Activated naive CD4-positive, alpha-beta T cell (primary cell): ENCODE measurements around the gene SESTD1.
"Not testable (repeated sequence)": the region's sequence is repeated elsewhere in the genome, so short reads cannot be mapped to it uniquely, and the experiment has no call there.

Experiments
- DNase-seq, 4 experiments: peaks; one replicate each; lab custom pipeline; 2025; lab: John Stamatoyannopoulos, UW

SESTD1 gene

DNA sequence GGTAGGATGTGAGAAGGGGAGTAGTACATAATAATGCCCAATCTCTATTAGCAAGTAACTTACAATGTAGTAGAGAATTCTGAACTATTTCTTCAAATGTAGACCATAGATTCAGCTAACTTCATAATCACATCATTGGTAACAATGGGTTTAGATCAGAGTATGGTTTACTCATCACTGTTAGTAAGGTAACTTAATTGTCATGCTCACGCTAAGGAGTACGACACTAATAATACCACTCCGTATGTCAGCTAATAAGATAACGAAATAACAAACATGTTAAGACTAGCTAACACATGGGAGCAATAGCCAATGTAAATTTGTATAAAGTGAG is 158.3 kb downstream of the SESTD1 start:
- DNase-seq = no peak

DNA sequence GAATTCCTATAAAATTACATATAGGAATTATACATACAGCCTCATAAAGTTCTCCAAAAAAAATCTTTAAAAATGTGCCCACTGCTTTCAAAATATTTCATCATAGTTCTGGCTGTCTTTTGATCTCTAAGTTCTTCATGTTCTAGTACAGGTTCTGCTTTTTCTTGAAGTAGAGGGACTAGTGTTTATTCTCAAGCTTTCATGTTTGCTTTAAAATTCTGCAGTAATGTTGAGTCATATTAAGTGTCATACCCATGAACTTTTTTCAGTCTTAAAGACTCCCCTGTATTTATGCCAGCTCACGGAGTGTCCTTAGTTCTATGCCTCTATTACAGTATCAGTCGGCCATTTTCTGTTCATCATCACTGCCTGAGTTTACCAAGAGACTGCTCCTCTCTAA is 159.9 kb downstream of the SESTD1 start:
- DNase-seq = no peak

DNA sequence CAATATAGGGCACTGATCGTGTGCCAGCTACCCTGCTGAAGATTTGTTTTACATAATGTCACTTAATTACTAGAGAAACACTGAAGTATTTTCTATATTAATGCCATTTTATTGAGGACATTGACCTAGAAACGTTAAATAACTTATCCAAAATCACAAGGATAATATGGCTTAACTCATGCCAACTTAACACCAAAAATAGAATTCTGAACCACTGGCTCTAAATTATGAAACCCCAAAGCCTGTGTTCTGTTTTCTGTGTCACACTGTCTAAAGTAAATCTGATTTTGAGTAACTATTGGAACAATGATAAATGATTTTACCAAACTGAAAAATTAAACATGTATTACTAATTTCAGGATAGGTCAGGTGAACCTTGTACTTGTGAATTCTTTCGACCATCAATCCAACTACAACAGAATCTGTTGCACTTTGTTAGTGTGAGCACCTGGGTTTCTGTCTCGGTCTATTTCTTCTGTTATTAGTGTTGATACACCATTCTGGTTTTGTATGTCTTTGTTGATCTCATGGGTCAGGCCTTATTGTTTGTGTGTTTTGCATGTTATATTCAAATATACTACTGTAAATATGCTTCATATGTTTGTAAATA is 166.4 kb downstream of the SESTD1 start:
- no peak for DNase-seq

DNA sequence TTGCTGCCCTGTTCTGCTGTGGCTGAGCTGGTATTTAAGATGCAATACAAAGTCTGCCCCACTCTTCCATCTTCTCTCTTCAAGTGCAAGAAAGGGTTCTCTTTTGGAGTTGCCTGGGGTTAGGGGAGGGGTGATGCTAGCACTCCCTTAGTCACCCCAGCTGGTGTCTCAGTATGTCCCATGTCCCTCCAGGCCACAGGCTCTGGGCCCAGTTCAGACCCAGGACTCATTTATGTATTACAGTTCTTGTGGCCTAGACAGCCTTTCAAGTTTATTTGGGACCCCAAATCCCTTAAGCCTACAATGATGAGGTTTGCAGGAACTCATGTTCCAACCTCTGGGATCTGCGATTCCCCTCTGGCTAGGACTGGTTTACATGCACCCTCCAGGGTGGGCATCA is 167.5 kb downstream of the SESTD1 start:
- no peak for DNase-seq

DNA sequence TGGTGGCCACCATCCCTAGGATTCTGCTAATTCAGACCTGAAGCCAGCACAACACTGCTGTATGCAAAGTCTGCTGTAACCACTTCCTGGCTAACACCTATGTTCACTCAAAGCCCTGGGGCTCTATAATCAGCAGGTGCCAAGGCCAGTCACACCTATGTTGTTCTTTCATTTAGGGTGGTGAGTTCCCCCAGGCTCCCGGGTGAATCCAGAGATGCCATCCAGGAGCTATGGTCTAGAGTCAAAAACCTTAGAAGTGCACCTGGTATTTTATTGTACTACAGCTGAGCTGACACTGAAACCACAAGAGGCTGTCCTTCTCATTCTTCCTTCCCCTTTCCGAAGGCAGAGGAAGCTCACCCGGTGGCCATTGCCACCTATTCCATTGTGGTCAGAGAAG is 168.5 kb downstream of the SESTD1 start:
- DNase-seq = no peak

DNA sequence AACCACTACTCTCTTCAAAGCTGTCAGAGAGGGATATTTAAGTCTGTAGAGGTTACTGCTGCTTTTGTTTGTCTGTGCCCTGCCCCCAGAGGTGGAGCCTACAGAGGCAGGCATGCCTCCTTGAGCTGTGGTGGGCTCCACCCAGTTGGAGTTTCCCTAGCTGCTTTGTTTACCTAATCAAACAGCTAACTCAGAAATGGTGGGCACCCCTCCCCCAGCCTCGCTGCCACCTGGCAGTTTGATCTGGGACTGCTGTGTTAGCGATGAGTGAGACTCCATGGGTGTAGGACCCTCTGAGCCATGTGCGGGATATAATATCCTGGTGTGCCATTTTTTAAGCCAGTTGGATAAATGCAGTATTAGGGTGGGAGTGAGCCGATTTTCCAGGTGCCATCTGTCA is 171.7 kb downstream of the SESTD1 start:
- not testable (repeated sequence) for DNase-seq

DNA sequence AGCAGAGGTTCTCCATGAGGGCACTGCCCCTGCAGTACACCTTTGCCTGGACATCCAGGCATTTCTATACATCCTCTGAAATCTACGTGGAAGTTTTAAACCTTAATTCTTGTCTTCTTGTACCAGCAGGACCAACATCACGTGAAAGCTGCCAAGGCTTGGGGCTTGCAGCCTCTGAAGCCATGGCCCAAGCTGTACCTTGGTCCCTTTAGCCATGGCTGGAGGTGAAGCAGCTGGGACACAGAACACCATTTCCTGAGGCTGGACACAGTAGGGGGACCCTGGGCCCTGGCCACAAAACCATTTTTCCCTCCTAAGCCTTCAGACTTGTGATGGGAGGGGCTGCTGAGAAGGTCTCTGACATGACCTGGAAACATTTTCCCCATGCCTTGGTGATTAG is 181.9 kb downstream of the SESTD1 start:
- DNase-seq = no peak

DNA sequence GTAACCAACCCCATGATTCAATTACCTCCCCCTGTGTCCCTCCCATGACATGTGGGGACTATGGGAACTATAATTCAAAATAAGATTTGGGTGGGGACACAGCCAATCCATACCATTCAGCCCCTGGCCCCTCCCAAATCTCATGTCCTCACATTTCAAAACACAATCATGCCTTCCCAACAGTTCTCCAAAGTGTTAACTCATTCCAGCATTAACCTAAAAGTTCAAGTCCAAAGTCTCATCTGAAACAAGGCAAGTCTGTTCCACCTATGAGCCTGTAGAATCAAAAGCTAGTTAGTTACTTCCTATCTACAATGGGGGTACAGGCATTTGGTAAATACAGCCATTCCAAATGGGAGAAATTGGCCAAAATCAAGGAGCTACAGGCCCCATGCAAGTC is 182.7 kb downstream of the SESTD1 start:
- no peak for DNase-seq

DNA sequence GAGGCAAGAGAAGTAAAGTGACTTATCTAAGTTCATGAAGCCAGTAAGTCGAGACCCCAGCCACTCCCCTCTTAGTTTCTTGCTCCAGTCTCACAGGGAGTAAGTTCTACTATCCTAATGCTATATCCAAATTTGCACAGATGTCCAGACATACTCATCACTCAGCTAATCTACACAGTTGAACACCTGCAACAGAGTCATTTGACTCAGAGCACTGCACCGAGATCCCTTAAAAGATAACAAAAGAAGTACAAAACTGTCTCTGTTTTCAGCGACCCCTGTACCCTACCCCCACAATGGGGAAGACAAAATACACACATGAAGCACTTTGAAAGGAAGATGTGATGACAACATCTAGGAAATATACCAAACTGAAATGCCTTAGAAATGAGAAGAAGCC is 192.1 kb downstream of the SESTD1 start:
- DNase-seq = no peak

DNA sequence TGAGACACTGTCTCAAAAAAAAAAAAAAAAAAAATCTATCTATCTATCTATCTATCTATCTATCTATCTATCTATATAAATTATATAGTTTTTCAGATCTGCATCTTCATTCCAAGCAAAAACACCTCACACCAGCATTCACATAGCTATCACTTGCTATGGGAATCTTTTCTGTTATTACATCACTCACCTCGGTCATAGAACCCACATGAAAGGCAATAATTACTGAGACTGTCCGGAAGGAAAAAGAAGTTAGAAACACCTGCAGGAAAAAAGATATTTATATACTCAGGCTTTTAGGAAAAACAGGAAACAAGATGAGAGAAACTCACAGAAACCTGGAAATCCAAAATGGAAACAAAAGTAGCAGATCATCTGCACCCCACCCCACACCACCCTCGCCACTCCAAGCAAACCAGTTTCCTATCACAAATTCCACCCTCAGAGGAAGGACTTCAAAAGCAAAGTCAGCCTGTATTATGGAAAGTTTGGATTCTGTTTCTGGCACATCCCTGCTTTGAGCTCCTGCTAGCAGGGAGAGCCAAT is 192.7 kb downstream of the SESTD1 start:
- no peak for DNase-seq

DNA sequence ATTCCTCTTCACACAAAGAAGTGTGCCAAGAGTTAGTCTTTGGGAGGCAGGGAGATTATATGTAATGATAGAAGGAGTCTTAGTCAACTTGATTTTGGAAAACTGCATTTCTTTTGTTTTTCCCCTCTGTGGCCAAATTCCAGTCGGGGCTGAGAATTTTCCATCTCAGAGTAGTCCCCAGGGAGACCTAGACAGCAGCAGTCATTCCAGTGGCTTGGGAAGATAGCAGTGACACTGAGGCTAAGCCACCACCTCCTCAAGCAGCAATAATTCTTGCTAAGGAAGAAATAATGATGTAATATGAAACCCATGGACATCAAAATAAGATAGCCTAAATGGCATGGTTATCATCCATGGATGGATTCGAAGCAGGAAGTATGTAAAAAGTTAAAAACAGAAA is 193.7 kb downstream of the SESTD1 start:
- no peak for DNase-seq

DNA sequence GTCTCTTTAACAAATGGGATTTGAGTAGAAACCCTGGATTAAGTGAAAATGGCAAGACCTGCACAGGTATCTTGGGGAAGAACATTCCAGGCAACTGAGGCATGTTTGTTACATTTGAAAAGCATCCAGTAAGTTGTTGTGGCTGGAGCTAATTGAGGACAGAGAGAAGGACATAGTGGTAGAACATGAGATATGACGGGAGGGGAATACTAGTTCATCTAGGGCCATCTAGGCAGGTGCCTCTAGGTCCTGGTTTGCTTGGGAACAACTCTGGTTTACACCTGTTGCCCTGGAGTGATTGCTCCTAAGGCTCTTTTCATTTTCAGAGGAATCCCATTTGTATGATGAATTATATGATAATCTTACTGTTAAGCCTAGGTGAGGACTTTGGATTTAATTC is 194.9 kb downstream of the SESTD1 start:
- no peak for DNase-seq

DNA sequence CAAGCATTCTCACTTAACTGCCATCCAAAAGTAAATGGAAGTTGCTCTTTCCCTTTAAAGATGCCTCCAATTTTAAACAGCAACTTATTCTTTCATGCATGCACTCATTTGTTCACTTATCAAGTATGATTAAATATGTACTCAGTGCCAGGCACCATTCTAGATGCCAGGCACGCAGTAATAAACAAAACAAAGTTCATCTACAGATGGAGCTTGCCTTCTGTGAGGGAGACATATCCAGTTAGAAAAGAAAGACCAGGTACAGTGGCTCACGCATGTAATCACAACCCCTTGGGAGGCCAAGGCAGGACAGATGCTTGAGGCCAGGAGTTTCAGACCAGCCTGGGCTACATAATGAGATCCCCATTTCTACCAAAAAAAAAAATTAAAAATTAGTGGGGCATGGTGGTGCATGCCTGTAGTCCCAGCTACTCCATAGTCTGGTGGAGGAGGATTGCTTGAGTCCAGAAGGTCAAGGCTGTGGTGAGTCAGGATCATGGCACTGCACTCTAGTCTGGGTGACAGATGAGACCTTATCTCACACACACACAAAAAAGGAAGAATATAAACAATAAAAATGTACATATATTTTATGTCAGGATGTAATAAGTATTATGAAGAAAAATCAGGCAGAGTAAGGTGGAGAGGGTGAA is 195.5 kb downstream of the SESTD1 start:
- no peak for DNase-seq

DNA sequence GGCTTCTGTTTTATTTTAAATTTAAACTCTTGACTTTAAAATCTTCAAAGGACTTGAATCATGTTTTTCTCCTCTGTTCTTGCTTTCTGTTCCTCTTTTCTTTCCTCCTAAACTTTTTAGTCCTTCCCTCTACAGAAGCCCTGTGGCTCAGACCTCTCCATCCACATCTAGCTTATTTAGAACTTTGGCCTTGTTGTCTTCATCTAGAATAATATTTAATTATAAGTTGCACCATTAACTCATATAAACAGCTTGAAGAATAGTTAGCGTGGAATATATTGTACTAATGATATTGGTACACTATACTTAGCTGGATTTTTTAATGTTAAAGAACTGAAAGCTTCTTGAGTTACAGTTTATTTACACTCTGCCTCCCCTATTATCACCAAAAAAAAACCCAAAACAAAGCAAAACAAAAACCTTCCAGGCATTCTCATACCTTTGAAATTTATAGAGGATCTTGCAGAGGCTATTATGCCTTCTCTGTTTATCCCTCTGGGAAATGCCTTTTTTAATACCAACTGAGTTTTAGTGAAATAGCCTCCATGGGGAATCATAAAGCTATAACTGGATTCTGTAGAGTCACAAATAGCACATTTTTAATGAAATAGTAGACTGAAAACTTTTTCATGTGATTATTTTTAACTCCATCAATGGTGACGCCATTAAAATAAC is 205.5 kb downstream of the SESTD1 start:
- DNase-seq = no peak

DNA sequence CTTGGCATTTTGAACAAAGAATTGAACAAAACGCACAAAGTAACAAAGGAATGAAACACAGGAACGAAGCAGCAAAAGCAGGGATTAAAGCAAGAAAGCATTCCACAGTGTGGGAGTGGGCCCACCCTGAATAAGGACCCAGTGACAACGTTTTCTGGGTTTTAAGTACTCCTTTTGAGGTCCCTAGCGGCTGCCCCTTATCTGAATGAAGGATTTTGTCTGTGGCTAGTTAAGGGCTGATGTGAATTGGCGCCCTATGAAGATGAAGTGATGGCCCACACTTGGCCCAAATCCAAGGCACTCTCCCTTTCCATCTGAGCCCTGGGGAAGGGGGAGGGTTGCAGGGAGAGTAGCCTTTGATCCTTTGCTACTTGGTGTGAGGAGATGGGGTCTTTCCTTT is 206.9 kb downstream of the SESTD1 start:
- DNase-seq = no peak

DNA sequence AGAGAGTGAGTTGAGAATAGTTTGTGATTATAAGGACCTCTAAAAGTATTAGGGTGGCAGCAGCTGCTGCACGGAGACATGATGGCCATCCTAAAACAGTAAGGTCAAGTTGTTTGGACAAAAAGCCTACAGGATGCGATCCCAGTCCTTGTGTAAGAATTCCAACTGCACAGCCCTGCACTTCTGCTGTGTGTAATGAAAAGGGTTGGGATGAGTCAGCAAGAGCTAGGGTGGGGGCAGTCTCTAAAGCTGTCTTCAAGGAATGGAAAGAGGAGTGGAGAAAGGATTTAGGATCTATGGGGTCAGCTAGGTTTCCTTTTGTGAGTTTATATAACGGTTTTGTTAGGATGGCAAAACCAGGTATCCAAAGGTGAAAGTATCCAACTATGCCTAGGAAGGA is 211.1 kb downstream of the SESTD1 start:
- DNase-seq = not testable (repeated sequence)
